ENCODE measurements around the gene IFNA4.

The IFNA4 gene

DNA sequence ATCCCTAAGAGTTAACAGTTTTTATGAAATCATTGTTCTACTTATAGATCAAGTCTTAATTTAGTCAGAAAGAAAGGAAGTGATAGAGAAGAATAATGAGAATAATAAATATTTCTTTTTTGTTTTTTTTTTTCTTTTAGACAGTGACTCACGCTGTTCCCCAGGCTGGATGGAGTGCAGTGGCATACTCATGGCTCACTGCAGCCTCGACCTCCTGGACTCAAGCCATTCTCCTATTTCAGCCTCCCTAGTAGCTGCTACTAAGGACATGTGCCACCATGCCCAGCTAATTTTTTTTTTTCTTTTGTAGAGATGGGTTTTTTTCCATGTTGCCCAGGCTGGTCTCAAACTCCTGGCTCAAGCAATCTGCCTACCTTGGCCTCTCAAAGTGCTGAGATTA lies 31.9 kb downstream of the IFNA4 start:
- Histone ChIP-seq H3K4me1 (ENCODE audit: control insufficient read depth, low read depth, low read length) (no peaks in the 10 kb centered on the region), H3K4me3 (ENCODE audit: low read length) (no peak overlapping the region), H3K27ac (ENCODE audit: low read length) (no peak overlapping the region), H3K9ac (ENCODE audit: low read length) (no peak overlapping the region), H3K9me3 (ENCODE audit: control insufficient read depth, low read depth, low read length) (no peaks in the 10 kb centered on the region), H3K36me3 (ENCODE audit: control insufficient read depth, low read depth, low read length) (no peaks in the 10 kb centered on the region), H3K27me3 (ENCODE audit: control insufficient read depth, insufficient read depth, low read length) (no peaks in the 10 kb centered on the region)

DNA sequence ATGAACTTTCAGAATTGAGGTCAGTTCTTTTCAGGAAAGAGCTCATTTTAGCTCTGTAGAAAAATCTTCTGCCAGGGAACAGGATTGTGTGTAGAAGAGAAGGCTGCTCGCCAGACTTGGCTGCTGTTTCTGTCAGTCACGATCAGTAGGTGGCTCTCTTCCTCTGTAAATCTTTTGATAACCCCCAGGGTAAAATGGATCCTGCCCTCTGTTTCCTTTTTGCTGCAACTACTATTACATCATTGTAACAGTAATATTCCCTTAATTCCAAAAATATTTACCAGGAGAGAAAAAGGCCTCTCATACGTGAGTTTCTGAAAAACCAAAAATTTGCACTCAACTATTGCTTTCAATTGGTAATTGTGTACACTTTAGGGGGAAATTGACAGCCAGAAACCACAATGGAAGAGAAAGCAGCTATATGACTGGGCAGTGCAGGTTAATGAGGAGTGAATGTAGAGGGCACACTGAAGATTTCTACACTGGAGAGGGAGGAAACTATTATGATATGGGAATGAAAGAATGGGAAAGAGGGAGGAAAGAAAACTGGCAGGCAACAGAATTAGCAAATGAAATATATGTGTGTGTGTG lies 33.3 kb downstream of the IFNA4 start:
- no peak overlapping the region for H3K9ac ChIP-seq (ENCODE audit: low read length)
- H3K27ac ChIP-seq (ENCODE audit: low read length): no peak overlapping the region
- H3K9me3 ChIP-seq (ENCODE audit: control insufficient read depth, low read depth, low read length): no peaks in the 10 kb centered on the region
- no peaks in the 10 kb centered on the region for H3K4me1 ChIP-seq (ENCODE audit: control insufficient read depth, low read depth, low read length)
- no peak overlapping the region for H3K4me3 ChIP-seq (ENCODE audit: low read length)
- no peaks in the 10 kb centered on the region for H3K36me3 ChIP-seq (ENCODE audit: control insufficient read depth, low read depth, low read length)
- H3K27me3 ChIP-seq (ENCODE audit: control insufficient read depth, insufficient read depth, low read length): no peaks in the 10 kb centered on the region

DNA sequence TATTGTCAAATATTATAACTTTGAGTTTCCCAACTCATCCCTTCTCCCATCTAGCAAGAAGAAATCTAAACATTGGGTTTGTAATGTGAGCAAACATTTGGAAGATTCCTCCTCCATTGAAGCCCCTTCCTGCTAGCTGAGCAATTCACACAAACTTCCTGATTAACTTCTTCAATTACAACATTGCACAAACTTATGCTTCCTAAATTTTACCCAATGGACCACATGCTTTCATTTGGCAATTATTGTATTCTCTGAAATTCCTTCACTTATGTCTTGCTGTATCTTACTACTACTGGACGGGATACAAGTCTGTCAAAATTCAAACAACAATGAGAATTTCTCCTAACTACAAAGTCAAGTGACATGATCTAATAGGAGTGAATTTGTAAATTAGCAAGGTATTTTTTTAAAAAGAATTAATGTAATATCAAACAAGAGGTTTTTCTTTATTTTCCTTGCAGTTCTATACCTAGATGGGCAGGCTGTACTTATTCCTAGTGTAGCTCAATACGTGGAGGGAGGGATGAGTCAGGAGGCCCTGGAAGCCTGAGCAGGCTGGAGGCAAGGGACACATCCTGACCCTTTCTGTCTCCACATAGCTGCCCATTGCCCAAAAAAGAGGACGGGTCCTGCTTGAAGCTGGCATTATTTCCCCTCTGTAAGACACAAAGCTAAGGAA lies 33.9 kb downstream of the IFNA4 start:
- Histone ChIP-seq H3K4me1 (ENCODE audit: control insufficient read depth, low read depth, low read length) (no peaks in the 10 kb centered on the region), H3K27ac (ENCODE audit: low read length) (no peak overlapping the region), H3K9ac (ENCODE audit: low read length) (no peak overlapping the region), H3K27me3 (ENCODE audit: control insufficient read depth, insufficient read depth, low read length) (no peaks in the 10 kb centered on the region), H3K9me3 (ENCODE audit: control insufficient read depth, low read depth, low read length) (no peaks in the 10 kb centered on the region), H3K36me3 (ENCODE audit: control insufficient read depth, low read depth, low read length) (no peaks in the 10 kb centered on the region), H3K4me3 (ENCODE audit: low read length) (no peak overlapping the region)

DNA sequence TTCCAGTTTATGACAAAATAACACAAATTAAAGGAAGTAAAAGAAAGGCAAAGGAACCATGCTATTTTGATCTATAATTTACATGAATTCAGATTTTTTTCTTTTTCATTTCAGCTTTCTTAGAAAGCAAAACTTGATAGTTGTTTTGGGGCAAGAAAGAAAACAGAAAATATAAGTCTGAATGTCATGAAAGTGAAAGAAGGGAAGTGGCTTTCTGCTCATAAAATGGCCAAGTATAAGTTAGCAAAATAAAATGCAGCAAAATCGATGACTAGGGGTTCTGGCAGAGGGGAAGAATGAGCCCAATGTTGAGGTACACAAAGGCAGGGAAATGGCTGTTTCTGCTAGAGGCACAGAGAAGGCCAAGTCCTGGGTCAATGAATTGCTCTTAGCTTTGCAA lies 42.8 kb downstream of the IFNA4 start:
- H3K9ac ChIP-seq (ENCODE audit: low read length): no peak overlapping the region
- no peaks in the 10 kb centered on the region for H3K36me3 ChIP-seq (ENCODE audit: control insufficient read depth, low read depth, low read length)
- H3K27ac ChIP-seq (ENCODE audit: low read length): no peak overlapping the region
- H3K27me3 ChIP-seq (ENCODE audit: control insufficient read depth, insufficient read depth, low read length): no peaks in the 10 kb centered on the region
- H3K4me1 ChIP-seq (ENCODE audit: control insufficient read depth, low read depth, low read length): no peaks in the 10 kb centered on the region
- no peaks in the 10 kb centered on the region for H3K9me3 ChIP-seq (ENCODE audit: control insufficient read depth, low read depth, low read length)
- no peak overlapping the region for H3K4me3 ChIP-seq (ENCODE audit: low read length)

DNA sequence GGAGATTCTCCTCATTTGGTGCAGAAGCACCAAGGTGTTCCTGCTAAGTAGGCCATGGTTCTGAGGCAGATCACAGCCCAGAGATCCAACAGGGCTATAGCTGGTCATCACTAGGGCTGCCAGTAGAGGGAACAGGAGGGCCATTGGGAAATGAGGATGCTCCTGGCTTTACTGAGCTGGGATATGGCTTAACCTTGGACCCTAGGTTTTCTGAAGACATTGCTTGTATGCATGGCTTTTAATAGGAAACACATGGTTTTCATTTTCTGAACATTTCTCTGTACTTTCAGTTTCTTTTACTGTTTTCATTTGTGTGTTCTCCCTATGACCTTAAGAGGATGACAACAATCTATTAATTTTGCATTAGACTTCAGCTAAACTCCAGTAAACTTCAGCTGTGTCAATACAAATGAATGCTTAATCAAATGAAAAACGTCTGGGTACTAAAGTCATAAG lies 45.9 kb downstream of the IFNA4 start, which contains the start of gene IFNW1:
TSS of gene IFNW1 (minus strand) at position 406 of the 456 bp plus-strand sequence. CDS start at position 144, 262 bp downstream.
- Histone ChIP-seq H3K9ac (ENCODE audit: low read length) (no peak within 1 kb of the TSS), H3K4me1 (ENCODE audit: control insufficient read depth, low read depth, low read length) (no peaks in the 10 kb centered on the region), H3K27me3 (ENCODE audit: control insufficient read depth, insufficient read depth, low read length) (no peaks in the 10 kb centered on the region), H3K4me3 (ENCODE audit: low read length) (no peak within 1 kb of the TSS), H3K9me3 (ENCODE audit: control insufficient read depth, low read depth, low read length) (no peaks in the 10 kb centered on the region), H3K36me3 (ENCODE audit: control insufficient read depth, low read depth, low read length) (no peaks in the 10 kb centered on the region), H3K27ac (ENCODE audit: low read length) (no peak within 1 kb of the TSS)

DNA sequence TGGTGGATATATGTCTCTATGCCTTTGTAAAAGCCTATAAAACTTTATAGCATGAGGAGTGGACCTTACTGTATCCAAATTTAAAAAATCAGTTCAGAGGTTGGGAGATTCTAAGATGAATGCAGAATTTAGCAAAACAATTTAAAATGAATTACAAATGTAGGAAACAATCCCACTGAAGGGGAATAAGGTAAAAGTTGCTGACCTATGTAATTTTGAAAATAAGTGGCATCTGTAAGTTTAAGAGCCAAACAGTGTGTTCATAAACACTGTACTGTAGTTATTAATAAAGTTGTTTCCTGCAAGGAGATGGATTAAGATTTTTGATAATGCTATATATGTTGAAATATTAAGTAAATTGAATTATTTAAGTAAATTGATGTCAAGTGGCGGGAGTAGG lies 50.4 kb downstream of the IFNA4 start:
- Histone ChIP-seq H3K9me3 (ENCODE audit: control insufficient read depth, low read depth, low read length) (no peaks in the 10 kb centered on the region), H3K4me1 (ENCODE audit: control insufficient read depth, low read depth, low read length) (no peaks in the 10 kb centered on the region), H3K9ac (ENCODE audit: low read length) (no peak overlapping the region), H3K4me3 (ENCODE audit: low read length) (no peak overlapping the region), H3K27ac (ENCODE audit: low read length) (no peak overlapping the region), H3K27me3 (ENCODE audit: control insufficient read depth, insufficient read depth, low read length) (no peaks in the 10 kb centered on the region), H3K36me3 (ENCODE audit: control insufficient read depth, low read depth, low read length) (no peaks in the 10 kb centered on the region)

Data from iPS-18a (cell line).